ENCODE results near the gene DNAH11.

The DNAH11 gene

DNA sequence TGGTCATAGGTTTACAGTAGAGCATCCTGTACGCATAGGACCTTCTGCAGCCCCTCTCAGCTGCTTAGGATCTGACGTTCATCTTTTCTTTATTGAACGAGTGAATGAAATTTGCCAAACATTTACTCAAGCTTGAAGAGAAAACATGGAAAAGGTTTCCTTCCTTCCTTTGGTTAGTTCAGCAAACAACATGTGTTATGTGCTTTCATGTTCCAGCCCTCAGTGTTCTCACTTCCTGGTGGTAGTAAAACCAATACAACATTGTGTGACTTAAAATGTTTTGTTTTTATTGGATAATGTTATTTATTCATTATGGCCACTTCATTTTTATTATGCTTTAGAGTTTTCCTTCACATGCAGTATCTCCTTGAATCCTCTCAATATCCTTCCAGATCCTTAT is 404.2 kb downstream of the DNAH11 start:
- DNase-seq (ENCODE audit: low spot score), result no peak
- in situ Hi-C loops (cut with MboI; ENCODE audit: low sequenced_read_pairs, unreplicated experiment), result no loop called here
- TF ChIP-seq CTCF (IDR thresholded peaks at IDR 0.05; ENCODE audit: borderline replicate concordance, control extremely low read depth, extremely low read depth, insufficient read depth, missing control alignments), result no peak

DNA sequence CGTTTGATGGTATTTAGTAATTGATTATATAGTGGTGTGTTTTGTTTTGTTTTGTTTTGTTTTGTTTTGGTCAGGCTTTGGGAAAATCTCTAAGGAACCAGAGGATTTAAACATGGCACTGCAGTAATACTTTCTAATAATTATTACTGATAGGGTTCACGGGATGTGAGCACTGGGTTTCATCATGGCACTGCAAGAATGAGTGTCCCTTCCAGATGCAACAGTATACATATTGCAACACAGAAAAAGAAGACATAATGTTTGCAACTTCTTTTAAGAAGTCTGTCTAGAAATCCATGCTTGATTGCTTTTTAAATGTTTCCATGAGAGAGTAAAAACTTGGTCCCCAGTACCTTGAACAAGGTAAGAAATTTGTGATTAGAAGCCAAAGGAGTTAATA is 405.1 kb downstream of the DNAH11 start:
- DNase-seq (ENCODE audit: low spot score), result no peak
- TF ChIP-seq CTCF (IDR thresholded peaks at IDR 0.05; ENCODE audit: borderline replicate concordance, control extremely low read depth, extremely low read depth, insufficient read depth, missing control alignments), result no peak
- in situ Hi-C loops (cut with MboI; ENCODE audit: low sequenced_read_pairs, unreplicated experiment), result no loop called here

- DNase-seq (ENCODE audit: low spot score), result no peak
Measured at GRCh38 chr7:21948364-21948763, 405.5 kb downstream of the DNAH11 start.

GRCh38 chr7:21948887-21949540 is 406.2 kb downstream of the DNAH11 start:
- no peak for TF ChIP-seq CTCF (IDR thresholded peaks at IDR 0.05; ENCODE audit: borderline replicate concordance, control extremely low read depth, extremely low read depth, insufficient read depth, missing control alignments)
- no peak for DNase-seq (ENCODE audit: low spot score)
- in situ Hi-C loops (cut with MboI; ENCODE audit: low sequenced_read_pairs, unreplicated experiment), result no loop called here

More at GRCh38 chr7:21948364-21948763, 405.5 kb downstream of the DNAH11 start:
- in situ Hi-C loops (cut with MboI; ENCODE audit: low sequenced_read_pairs, unreplicated experiment), result no loop called here
- TF ChIP-seq CTCF (IDR thresholded peaks at IDR 0.05; ENCODE audit: borderline replicate concordance, control extremely low read depth, extremely low read depth, insufficient read depth, missing control alignments), result no peak
